ENCODE measurements around the gene TIMM29.

DNA sequence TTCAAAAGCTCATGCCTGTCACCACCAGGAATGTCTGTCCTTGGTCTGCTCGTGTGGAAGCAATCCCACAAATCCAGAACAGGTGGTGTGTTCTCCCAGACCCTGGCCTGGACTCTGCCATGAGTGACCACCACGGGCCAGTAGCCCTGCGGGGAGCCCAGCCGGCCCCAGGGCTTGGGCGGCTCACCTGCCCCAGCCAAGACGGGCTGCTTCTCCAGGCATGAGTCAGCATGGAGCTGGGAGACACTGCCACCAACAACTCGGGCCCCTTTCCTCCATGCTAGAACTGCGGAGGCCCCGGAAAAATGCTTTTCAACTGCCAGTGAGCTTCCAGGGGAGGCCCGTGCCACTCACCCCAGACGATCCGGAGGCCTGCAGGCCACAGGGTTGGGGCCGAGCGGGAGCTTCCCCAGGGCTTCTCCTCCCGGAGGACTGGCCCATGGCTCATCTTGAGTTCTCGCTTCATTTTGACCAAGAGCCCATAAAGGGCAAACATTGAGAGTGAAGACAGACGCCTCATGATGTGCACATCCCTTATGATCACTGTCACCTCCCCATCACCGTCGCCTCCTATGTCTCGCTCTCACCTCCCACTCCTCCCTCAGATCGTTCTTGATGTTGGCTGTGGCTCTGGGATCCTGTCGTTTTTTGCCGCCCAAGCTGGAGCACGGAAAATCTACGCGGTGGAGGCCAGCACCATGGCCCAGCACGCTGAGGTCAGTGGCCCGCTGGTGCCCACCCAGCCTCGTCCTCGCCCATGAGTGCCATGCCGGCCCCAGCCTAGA, 16.8 kb upstream of the TIMM29 start:
- TF ChIP-seq POLR2A (IDR thresholded peaks at IDR 0.05; ENCODE audit: low read depth, low read length) (no peak), TAF1 (IDR thresholded peaks at IDR 0.05; ENCODE audit: low read depth, low read length) (no peak), POLR2AphosphoS5 (IDR thresholded peaks at IDR 0.05; ENCODE audit: low read depth, low read length) (no peak), SPI1 (IDR thresholded peaks at IDR 0.05; ENCODE audit: low read depth, low read length) (no peak), POU2F2 (IDR thresholded peaks at IDR 0.05; ENCODE audit: low read depth, low read length) (no peak), PAX5 (IDR thresholded peaks at IDR 0.05; ENCODE audit: insufficient read depth, low read length, severe bottlenecking) (no peak)
